GM18517 (cell line): ENCODE measurements around the gene GRIP2.
"Not testable (repeated sequence)": the region's sequence is repeated elsewhere in the genome, so short reads cannot be mapped to it uniquely, and the experiment has no call there.

Experiments
- ATAC-seq: cut with Tn5 transposase; IDR thresholded peaks from one replicate; pipeline ENCODE4 v1.9.1; 2021; ENCODE audit warnings: mild to moderate bottlenecking, moderate library complexity; ENCODE audit not compliant: unreplicated experiment

The GRIP2 gene

GRCh38 chr3:14522768-14523167, 17.4 kb downstream of the GRIP2 start:
- no peak for ATAC-seq

GRCh38 chr3:14522129-14522691, 17.9 kb downstream of the GRIP2 start:
- no peak for ATAC-seq

- no peak for ATAC-seq
Measured at GRCh38 chr3:14521611-14522010, 18.5 kb downstream of the GRIP2 start.

- no peak for ATAC-seq
Measured at GRCh38 chr3:14520967-14521366, 19.2 kb downstream of the GRIP2 start.

GRCh38 chr3:14520149-14520548, 20.0 kb downstream of the GRIP2 start:
- no peak for ATAC-seq

- no peak for ATAC-seq
Measured at GRCh38 chr3:14519406-14519805, 20.7 kb downstream of the GRIP2 start.

GRCh38 chr3:14518893-14519292, 21.2 kb downstream of the GRIP2 start:
- no peak for ATAC-seq

GRCh38 chr3:14518432-14518802, 21.7 kb downstream of the GRIP2 start:
- no peak for ATAC-seq

GRCh38 chr3:14517601-14518431, 22.3 kb downstream of the GRIP2 start:
- ATAC-seq = no peak

- no peak for ATAC-seq
Measured at GRCh38 chr3:14516738-14517345, 23.3 kb downstream of the GRIP2 start.

GRCh38 chr3:14515526-14515925, 24.6 kb downstream of the GRIP2 start:
- ATAC-seq = not testable (repeated sequence)

- no peak for ATAC-seq
Measured at GRCh38 chr3:14514323-14514720, 25.8 kb downstream of the GRIP2 start.

GRCh38 chr3:14513566-14514322, 26.4 kb downstream of the GRIP2 start:
- ATAC-seq = no peak

GRCh38 chr3:14512942-14513327, 27.2 kb downstream of the GRIP2 start:
- ATAC-seq = no peak

- ATAC-seq = no peak
Measured at GRCh38 chr3:14512281-14512941, 27.7 kb downstream of the GRIP2 start.

GRCh38 chr3:14511623-14512280, 28.4 kb downstream of the GRIP2 start:
- ATAC-seq = no peak

- no peak for ATAC-seq
Measured at GRCh38 chr3:14510838-14511622, 29.1 kb downstream of the GRIP2 start.

GRCh38 chr3:14509796-14510100, 30.4 kb downstream of the GRIP2 start:
- no peak for ATAC-seq

GRCh38 chr3:14508966-14509795, 31.0 kb downstream of the GRIP2 start:
- ATAC-seq = no peak
